PC-9 (cell line): ENCODE data around the gene KRTAP15-1.

Source experiments
- EZH2 ChIP-seq: fragments of 200-600 bp; sonication (generic); IDR thresholded peaks from 2 replicates; pipeline ENCODE4 v1.8.0; 2017; ENCODE audit warnings: antibody characterized with exemption, low read depth
- TF ChIP-seq, protein P1 (sequence below): fragments of 200-600 bp; sonication (generic); conservative IDR thresholded peaks from 2 replicates; pipeline ENCODE4 v1.6.1; 2017; ENCODE audit warnings: mixed run types, antibody characterized with exemption, mild to moderate bottlenecking, moderate library complexity

- TF ChIP-seq, protein P1, sequence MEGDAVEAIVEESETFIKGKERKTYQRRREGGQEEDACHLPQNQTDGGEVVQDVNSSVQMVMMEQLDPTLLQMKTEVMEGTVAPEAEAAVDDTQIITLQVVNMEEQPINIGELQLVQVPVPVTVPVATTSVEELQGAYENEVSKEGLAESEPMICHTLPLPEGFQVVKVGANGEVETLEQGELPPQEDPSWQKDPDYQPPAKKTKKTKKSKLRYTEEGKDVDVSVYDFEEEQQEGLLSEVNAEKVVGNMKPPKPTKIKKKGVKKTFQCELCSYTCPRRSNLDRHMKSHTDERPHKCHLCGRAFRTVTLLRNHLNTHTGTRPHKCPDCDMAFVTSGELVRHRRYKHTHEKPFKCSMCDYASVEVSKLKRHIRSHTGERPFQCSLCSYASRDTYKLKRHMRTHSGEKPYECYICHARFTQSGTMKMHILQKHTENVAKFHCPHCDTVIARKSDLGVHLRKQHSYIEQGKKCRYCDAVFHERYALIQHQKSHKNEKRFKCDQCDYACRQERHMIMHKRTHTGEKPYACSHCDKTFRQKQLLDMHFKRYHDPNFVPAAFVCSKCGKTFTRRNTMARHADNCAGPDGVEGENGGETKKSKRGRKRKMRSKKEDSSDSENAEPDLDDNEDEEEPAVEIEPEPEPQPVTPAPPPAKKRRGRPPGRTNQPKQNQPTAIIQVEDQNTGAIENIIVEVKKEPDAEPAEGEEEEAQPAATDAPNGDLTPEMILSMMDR: no peak
- no peak for TF ChIP-seq EZH2
These were observed 3.0 kb upstream of the KRTAP15-1 start for GRCh38 chr21:30437010-30437565.
